T-cell (primary cell): ENCODE data around the gene GRAP2. TPM values are rescaled to one million over a fixed set of nuclear protein-coding genes. Genes with fewer than 3 reads are reported as not detected.

ENCODE experiments used
- ATAC-seq, 4 experiments: fragments of 200-7000 bp in 3 of 4; fragments of 150-1000 bp in 1 of 4; cut with Tn5 transposase; replicated peaks in 1 of 4; 1 replicate in 3 of 4; 2 replicates in 1 of 4; pipeline ENCODE4 v1.10.0; 2021; ENCODE audit warnings: moderate library complexity in 3 of 4, mild to moderate bottlenecking in 2 of 4, moderate number of reproducible peaks in 1 of 4
- CTCF ChIA-PET, 2 donors: fragments of 300-600 bp; sonication (Branson Sonifier 250); formaldehyde crosslinking; loops; one replicate each; lab custom pipeline; 2022; ENCODE audit warnings: antibody characterized with exemption in 2 of 2; lab: Charles Lee
- POLR2A ChIA-PET, 2 donors: fragments of 300-600 bp; sonication (Branson Sonifier 250); formaldehyde crosslinking; loops; one replicate each; lab custom pipeline; 2022; ENCODE audit warnings: antibody characterized with exemption in 2 of 2; lab: Charles Lee
- DNase-seq, 35 experiments: peaks; one replicate each; pipeline versions ENCODE4 v3.0.0 to v3.0.0-alpha.2; 2013 to 2023
- H3K27ac ChIP-seq: one replicate; pipeline ENCODE4 v1.5.1; 2013; ENCODE audit warnings: low read length
- H3K27me3 ChIP-seq, 2 experiments: replicated peaks in 1 of 2; 1 replicate in 1 of 2; 2 replicates in 1 of 2; pipeline versions ENCODE4 v1.6.1 to v1.7.0; 2013; ENCODE audit warnings: low read length in 1 of 2, mixed read lengths in 1 of 2; ENCODE audit not compliant: control insufficient read depth in 2 of 2, insufficient read depth in 2 of 2; ENCODE audit errors: extremely low read depth in 1 of 2
- H3K36me3 ChIP-seq, 2 donors: 1 replicate in 1 of 2; 2 replicates in 1 of 2; pipeline versions ENCODE4 v1.6.1 to v1.7.0; 2013; ENCODE audit warnings: low read length in 1 of 2; ENCODE audit not compliant: control insufficient read depth in 2 of 2, insufficient read depth in 1 of 2; ENCODE audit errors: extremely low read depth in 1 of 2
- H3K4me1 ChIP-seq, 2 experiments: 1 replicate in 1 of 2; 2 replicates in 1 of 2; pipeline versions ENCODE4 v1.6.1 to v1.7.0; 2013; ENCODE audit warnings: low read length in 2 of 2, mixed read lengths in 1 of 2; ENCODE audit not compliant: insufficient read depth in 2 of 2, control insufficient read depth in 1 of 2; ENCODE audit errors: extremely low read depth in 1 of 2
- H3K4me3 ChIP-seq, 2 donors: 1 replicate in 1 of 2; 2 replicates in 1 of 2; pipeline versions ENCODE4 v1.5.1 to v1.7.0; 2013; ENCODE audit warnings: mild to moderate bottlenecking in 2 of 2, low read length in 1 of 2, moderate library complexity in 1 of 2; ENCODE audit not compliant: control insufficient read depth in 1 of 2; ENCODE audit errors: extremely low read depth in 1 of 2
- H3K9me3 ChIP-seq: 2 replicates; pipeline ENCODE4 v1.7.0; 2013
- H3K27ac Mint-ChIP-seq, 2 donors: one replicate each; pipeline ENCODE4 v1.8.0; 2020 to 2021; ENCODE audit warnings: mild to moderate bottlenecking in 2 of 2, mixed read lengths in 2 of 2
- H3K27me3 Mint-ChIP-seq, 2 donors: one replicate each; pipeline ENCODE4 v1.8.0; 2021 to 2022; ENCODE audit warnings: mixed read lengths in 2 of 2
- H3K36me3 Mint-ChIP-seq: one replicate; pipeline ENCODE4 v1.8.0; 2021; ENCODE audit warnings: mixed read lengths
- H3K4me1 Mint-ChIP-seq, 3 donors: one replicate each; pipeline ENCODE4 v1.8.0; 2020 to 2022; ENCODE audit warnings: mixed read lengths in 3 of 3, mild to moderate bottlenecking in 1 of 3
- H3K4me3 Mint-ChIP-seq, 3 donors: one replicate each; pipeline ENCODE4 v1.8.0; 2020 to 2022; ENCODE audit warnings: mild to moderate bottlenecking in 3 of 3, mixed read lengths in 3 of 3, moderate library complexity in 3 of 3
- H3K9me3 Mint-ChIP-seq, 3 donors: one replicate each; pipeline ENCODE4 v1.8.0; 2020 to 2022; ENCODE audit warnings: mixed read lengths in 3 of 3
- WGBS: methylation state at CpG from one replicate; pipeline ENCODE4 v1.1.5; 2013; ENCODE audit warnings: missing lambda C conversion rate; ENCODE audit not compliant: insufficient coverage; 5-methylcytosine and 5-hydroxymethylcytosine counted together
- total RNA-seq, 35 experiments: library from RNA in 6 of 35; stranded (reverse) in 6 of 35; fragments of 120-200 nt in 1 of 35; gene quantifications; one replicate each; pipeline versions ENCODE4 v1.2.1 to v1.2.4 and lab custom pipeline; 2013 to 2026

GRAP2 gene
- total RNA-seq, 5 donors from 2014 or later (not counting 1 experiment from before 2014, with no cell fraction given) = 138 to 199 (median 157) TPM

- ATAC-seq (no peak), DNase-seq (no peak)
- Mint-ChIP-seq H3K4me1 (no peaks in the 10 kb centered on the region), H3K36me3 (no peaks in the 10 kb centered on the region), H3K9me3 (no peaks in the 10 kb centered on the region), H3K27me3 (peaks cover 0 to 24% of the 10 kb centered on the region in 2 donors), H3K4me3 (no peak overlapping the region), H3K27ac (no peak overlapping the region)
- H3K9me3 ChIP-seq = no peaks in the 10 kb centered on the region
- WGBS = 63% methylated on average over 3 of the region's 6 CpGs
- H3K36me3 ChIP-seq = no peaks in the 10 kb centered on the region
- H3K27ac ChIP-seq = no peak overlapping the region
- no peak overlapping the region for H3K4me3 ChIP-seq
- H3K27me3 ChIP-seq = peaks cover 0 to 32% of the 10 kb centered on the region in 2 experiments
- POLR2A ChIA-PET = no interaction called here
- H3K4me1 ChIP-seq = no peaks in the 10 kb centered on the region
- CTCF ChIA-PET = no interaction called here
Measured at GRCh38 chr22:40002935-40003715, 102.2 kb downstream of the GRAP2 start.

GRCh38 chr22:40004836-40005235, 104.0 kb downstream of the GRAP2 start:
- 67% methylated on average over 4 of the region's 6 CpGs for WGBS
- H3K27ac ChIP-seq = no peak overlapping the region
- peaks cover 0 to 45% of the 10 kb centered on the region in 2 experiments for H3K27me3 ChIP-seq
- POLR2A ChIA-PET = interaction anchor here in 1 of 2 donors (0.6 kb wide), 1 partner anchor 521 kb away, joined by 3 read pairs; no protein-coding TSS in a partner anchor
- H3K9me3 Mint-ChIP-seq = no peaks in the 10 kb centered on the region
- no peak overlapping the region for H3K4me3 ChIP-seq
- H3K9me3 ChIP-seq = no peaks in the 10 kb centered on the region
- H3K36me3 Mint-ChIP-seq = no peaks in the 10 kb centered on the region
- no peak overlapping the region for H3K4me3 Mint-ChIP-seq
- H3K4me1 Mint-ChIP-seq = peaks cover 8 to 9% (median 8%) of the 10 kb centered on the region in 3 donors
- peaks cover 4 to 9% of the 10 kb centered on the region in 2 experiments for H3K4me1 ChIP-seq
- H3K27ac Mint-ChIP-seq = no peak overlapping the region
- no peak for DNase-seq
- H3K27me3 Mint-ChIP-seq = peaks cover 0 to 35% of the 10 kb centered on the region in 2 donors
- H3K36me3 ChIP-seq = no peaks in the 10 kb centered on the region
- no peak for ATAC-seq
- CTCF ChIA-PET = no interaction called here

- no peaks in the 10 kb centered on the region for H3K36me3 ChIP-seq
- H3K27me3 ChIP-seq = peaks cover 0 to 46% of the 10 kb centered on the region in 2 experiments
- ChIA-PET CTCF (interaction anchor here in 1 of 2 donors (0.6 kb wide), 1 partner anchor 452 kb away, joined by 7 read pairs; no protein-coding TSS in a partner anchor), POLR2A (no interaction called here)
- no peak for ATAC-seq
- no peak overlapping the region for H3K4me3 ChIP-seq
- H3K4me3 Mint-ChIP-seq = no peak overlapping the region
- H3K9me3 Mint-ChIP-seq = no peaks in the 10 kb centered on the region
- H3K27ac ChIP-seq = no peak overlapping the region
- H3K4me1 ChIP-seq = peaks cover 7 to 17% of the 10 kb centered on the region in 2 experiments
- no peak for DNase-seq
- WGBS = 90% methylated on average over 8 of the region's 8 CpGs
- no peaks in the 10 kb centered on the region for H3K9me3 ChIP-seq
- H3K27ac Mint-ChIP-seq = no peak overlapping the region
- peaks cover 0 to 39% of the 10 kb centered on the region in 2 donors for H3K27me3 Mint-ChIP-seq
- peaks cover 15 to 17% (median 15%) of the 10 kb centered on the region in 3 donors for H3K4me1 Mint-ChIP-seq
- H3K36me3 Mint-ChIP-seq = no peaks in the 10 kb centered on the region
Measured at GRCh38 chr22:40006641-40007040, 105.8 kb downstream of the GRAP2 start.

DNA sequence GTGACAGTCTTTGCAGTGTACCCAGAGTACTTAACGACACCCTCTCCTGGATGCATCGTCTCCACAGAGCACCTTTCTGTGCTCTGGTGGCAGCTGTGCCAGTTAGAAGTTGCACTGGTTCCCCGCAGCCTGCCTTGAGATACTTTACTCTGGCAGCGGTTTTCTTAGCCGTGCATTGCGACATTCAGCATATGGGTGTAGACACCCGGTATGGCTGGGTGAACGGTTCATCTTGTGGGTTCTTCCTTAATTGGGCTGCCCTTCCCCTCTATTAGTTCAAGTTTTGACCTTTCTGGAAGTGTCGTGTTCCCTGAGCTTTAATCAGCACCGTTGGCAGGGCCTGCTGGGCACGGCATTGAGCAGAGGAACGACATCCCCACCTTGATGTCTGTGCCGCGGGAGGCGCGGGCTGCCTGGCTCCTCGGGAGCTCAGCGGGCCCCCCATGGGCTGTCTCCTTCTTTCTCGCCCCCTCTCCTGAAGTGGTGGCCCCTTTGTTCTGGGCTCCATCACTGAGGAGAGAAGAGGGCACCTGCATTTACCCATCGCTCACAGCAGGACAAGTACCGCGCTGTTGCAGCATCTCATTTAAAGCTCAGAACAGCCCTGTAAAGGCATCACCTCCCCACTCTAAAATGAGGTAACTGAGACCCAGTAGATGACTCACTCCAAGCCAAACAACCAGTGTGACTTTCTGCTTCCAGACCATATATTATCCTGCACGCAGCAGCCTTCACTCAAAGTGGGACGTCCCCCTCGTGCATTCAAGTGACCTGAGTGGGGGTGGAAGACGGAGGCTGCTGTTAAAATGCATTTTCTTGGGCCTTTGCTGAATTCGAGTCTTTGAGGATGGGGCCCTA, 107.2 kb downstream of the GRAP2 start:
- ChIA-PET POLR2A (no interaction called here), CTCF (interaction anchor here in 1 of 2 donors (0.5 kb wide), 1 partner anchor 453 kb away, joined by 4 read pairs; no protein-coding TSS in a partner anchor)
- H3K27ac ChIP-seq = no peak overlapping the region
- H3K4me3 Mint-ChIP-seq = no peak overlapping the region
- H3K27me3 ChIP-seq = peaks cover 0 to 43% of the 10 kb centered on the region in 2 experiments
- H3K27me3 Mint-ChIP-seq = peaks cover 2 to 44% of the 10 kb centered on the region in 2 donors
- H3K9me3 ChIP-seq = no peaks in the 10 kb centered on the region
- no peaks in the 10 kb centered on the region for H3K36me3 Mint-ChIP-seq
- no peak for ATAC-seq
- no peak overlapping the region for H3K4me3 ChIP-seq
- H3K4me1 ChIP-seq = peaks cover 7 to 17% of the 10 kb centered on the region in 2 experiments
- H3K27ac Mint-ChIP-seq = no peak overlapping the region
- 84% methylated on average over 20 of the region's 27 CpGs for WGBS
- H3K9me3 Mint-ChIP-seq = no peaks in the 10 kb centered on the region
- DNase-seq = peak in 1 of 35 experiments; percentile 22
- H3K36me3 ChIP-seq = no peaks in the 10 kb centered on the region
- H3K4me1 Mint-ChIP-seq = peaks cover 15 to 17% (median 15%) of the 10 kb centered on the region in 3 donors

GRCh38 chr22:40008726-40009291, 107.9 kb downstream of the GRAP2 start:
- 86% methylated on average over 4 of the region's 10 CpGs for WGBS
- ChIA-PET CTCF (interaction anchor here in 1 of 2 donors (0.5 kb wide), 1 partner anchor 465 kb away, joined by 3 read pairs; no protein-coding TSS in a partner anchor), POLR2A (no interaction called here)
- no peaks in the 10 kb centered on the region for H3K36me3 ChIP-seq
- Mint-ChIP-seq H3K9me3 (no peaks in the 10 kb centered on the region), H3K4me3 (peak overlapping the region in 1 of 3 donors; percentile 76), H3K27me3 (peaks cover 3 to 44% of the 10 kb centered on the region in 2 donors), H3K4me1 (peaks cover 15 to 17% (median 15%) of the 10 kb centered on the region in 3 donors), H3K27ac (no peak overlapping the region), H3K36me3 (no peaks in the 10 kb centered on the region)
- H3K27ac ChIP-seq = no peak overlapping the region
- no peak overlapping the region for H3K4me3 ChIP-seq
- ATAC-seq (no peak), DNase-seq (no peak)
- no peaks in the 10 kb centered on the region for H3K9me3 ChIP-seq
- peaks cover 0 to 40% of the 10 kb centered on the region in 2 experiments for H3K27me3 ChIP-seq
- H3K4me1 ChIP-seq = peaks cover 7 to 17% of the 10 kb centered on the region in 2 experiments
